Right lung (tissue), 5 donors: ENCODE measurements around the gene MYBBP1A. TPM values are rescaled to one million over a fixed set of nuclear protein-coding genes. Genes with fewer than 3 reads are reported as not detected.
A peak's percentile ranks its signal among the peaks of the same experiment; 100 is the strongest.
"Not testable (repeated sequence)": the region's sequence is repeated elsewhere in the genome, so short reads cannot be mapped to it uniquely, and the experiment has no call there.

Source experiments
- DNase-seq, 2 donors: peaks; one replicate each; pipeline ENCODE4 v3.0.0-alpha.2; 2013
- polyA plus RNA-seq, 5 donors: library from polyadenylated mRNA; unstranded; fragments of 120-200 nt; gene quantifications; one replicate each; pipeline versions ENCODE4 v1.2.1 to v1.2.3, GENCODE V29; 2013; ENCODE audit warnings: inconsistent platforms in 1 of 5, low replicate concordance in 1 of 5; ENCODE audit not compliant: insufficient read length in 5 of 5, insufficient read depth in 1 of 5

MYBBP1A gene
- polyA plus RNA-seq, 5 donors: 29.0 to 51.0 (median 35.3) TPM

DNA sequence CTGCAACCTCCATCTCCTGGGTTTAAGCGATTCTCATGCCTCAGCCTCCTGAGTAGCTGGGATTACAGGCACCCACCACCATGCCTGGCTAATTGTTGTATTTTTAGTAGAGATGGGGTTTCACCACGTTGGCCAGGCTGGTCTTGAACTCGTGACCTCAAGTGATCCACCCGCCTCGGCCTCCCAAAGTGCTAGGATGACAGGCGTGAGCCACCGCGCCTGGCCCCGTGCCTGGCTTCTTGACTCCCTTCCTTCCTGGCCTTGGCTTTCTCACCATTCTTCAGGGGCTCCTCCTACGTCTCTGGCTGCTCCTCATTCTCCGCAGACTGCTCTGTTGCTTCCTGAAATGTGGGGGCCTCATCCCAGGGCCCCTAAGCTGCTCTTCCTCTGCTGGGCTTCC, 34.9 kb upstream of the MYBBP1A start:
- DNase-seq: not testable (repeated sequence)

GRCh38 chr17:4588898-4589625, 33.9 kb upstream of the MYBBP1A start:
- DNase-seq: no peak

- DNase-seq: no peak
Measured at GRCh38 chr17:4588391-4588790, 33.2 kb upstream of the MYBBP1A start.

GRCh38 chr17:4587803-4588202, 32.6 kb upstream of the MYBBP1A start:
- no peak for DNase-seq

GRCh38 chr17:4587195-4587594, 32.0 kb upstream of the MYBBP1A start:
- no peak for DNase-seq

DNA sequence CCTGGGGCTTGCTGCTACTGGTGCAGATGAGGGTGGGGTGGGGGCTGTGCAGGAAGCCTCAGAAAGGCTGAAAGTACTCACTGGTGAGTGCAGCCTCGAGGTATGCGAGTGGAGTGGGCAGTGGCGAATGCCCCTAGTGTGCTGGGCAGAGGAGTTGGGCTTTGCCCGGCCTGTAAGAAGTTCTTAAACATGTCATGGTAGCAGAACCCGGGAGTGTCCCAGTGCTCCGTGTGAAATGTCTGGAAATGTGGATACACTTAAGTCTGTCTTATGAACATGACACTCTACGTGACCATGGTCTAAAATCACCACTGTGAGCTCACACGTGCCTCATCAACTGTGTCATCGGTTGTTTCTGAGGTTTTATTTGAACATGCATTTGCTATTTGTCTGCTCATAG, 30.9 kb upstream of the MYBBP1A start:
- no peak for DNase-seq

- DNase-seq: no peak
Measured at GRCh38 chr17:4585638-4585994, 30.4 kb upstream of the MYBBP1A start.

DNA sequence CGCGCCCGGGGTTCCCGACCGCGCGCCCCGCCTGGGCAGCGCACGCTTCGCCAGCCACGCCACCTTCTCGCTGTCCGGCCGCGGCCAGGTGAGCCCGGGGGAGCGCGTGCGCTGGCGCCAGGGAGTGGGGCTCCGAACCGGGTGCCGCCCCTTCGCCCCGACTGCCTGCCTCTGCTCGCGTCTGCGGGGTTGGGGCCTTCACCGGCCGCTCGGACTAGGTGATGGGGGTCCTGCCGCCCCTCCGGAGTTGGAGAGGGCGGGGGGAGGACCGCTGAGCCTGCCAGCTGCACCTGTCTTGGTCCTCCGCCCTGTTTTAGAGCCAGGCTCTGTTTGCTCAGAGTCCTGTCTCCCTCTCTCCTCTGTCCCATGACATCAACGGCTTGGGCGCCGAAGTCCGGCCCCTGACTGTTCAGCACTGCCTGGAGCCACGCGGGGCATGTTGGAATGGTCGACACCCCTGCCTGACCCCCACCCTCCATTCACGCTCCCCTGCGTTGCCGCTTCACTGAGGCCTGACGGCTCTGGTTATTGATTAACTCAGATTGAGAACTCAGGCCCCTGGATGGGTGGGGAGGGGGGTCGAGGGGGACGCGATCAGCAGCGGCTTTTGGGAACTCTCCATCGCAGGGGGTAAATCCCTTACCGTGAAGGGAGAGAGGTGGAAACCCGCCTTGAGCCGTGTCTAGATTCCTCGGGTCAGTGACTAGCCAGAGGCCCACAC, 29.9 kb upstream of the MYBBP1A start:
- no peak for DNase-seq

GRCh38 chr17:4584101-4584916, 29.1 kb upstream of the MYBBP1A start, which contains the start of gene SMTNL2:
SMTNL2 (plus strand) TSS chr17:4584529; CDS start chr17:4584606, 77 bp downstream.
- DNase-seq: peak; percentile 71 to 82

- DNase-seq: peak in 1 of 2 donors; percentile 60
Measured at GRCh38 chr17:4583782-4584100, 28.6 kb upstream of the MYBBP1A start.

DNA sequence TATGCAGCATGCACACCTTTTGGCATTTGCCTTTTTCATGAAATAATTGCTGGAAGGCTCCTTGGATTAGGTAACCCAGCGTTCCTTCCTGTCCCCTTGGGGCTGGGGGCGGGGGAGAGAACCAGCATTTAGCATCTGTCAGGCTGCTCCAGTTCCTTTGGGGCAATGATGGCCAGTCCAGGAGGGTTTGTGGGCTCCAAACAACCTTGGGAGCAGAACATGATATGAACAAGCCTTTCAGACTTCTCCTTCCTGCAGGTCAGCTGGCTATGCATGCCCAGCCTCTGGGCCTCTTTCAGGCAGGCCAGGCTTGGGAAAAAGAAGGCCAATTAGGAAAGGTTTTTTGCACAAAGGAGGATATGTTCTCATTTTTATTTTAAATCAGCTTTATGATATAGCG, 28.0 kb upstream of the MYBBP1A start:
- no peak for DNase-seq

GRCh38 chr17:4582691-4583090, 27.5 kb upstream of the MYBBP1A start:
- DNase-seq: no peak

DNA sequence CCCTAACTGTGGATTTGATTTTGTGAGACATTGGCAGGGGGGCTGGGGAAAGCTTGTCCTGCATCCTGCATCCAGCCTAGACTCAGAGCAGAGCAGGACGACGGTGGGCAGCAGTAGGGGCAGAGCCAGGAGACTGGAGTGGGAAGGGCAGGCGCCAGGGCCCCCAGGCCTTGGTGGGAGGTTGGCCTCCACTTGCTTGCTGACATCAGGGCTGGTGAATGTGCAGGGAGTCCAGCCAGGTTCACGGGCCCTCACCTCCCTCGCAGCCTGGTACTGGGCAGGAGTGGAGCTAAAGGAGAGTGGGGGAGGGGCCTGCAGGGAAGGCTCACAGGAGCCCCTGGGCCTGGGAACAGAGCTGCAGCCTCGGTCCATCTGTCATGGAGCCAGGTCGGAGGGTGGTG, 26.9 kb upstream of the MYBBP1A start:
- no peak for DNase-seq

DNA sequence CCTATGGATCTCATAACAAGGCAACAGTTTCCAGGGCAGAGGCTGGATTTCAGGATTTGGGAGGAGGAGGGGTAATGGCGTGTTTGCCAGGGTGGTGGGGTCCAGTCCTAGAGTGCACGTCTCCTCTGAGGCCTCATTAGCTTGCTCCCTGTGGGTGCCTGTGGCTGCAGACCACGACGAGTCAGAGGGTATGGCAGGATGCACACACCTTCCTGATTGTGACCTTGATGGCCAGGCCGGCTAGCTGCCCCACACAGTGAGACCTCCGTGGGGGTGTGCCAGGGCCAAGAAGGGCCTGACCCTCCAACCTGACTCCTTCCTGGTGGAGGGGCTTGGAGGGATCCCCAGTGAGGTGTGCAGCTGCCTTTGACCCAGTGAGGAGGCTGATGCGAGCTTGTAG, 25.1 kb upstream of the MYBBP1A start:
- no peak for DNase-seq

GRCh38 chr17:4579678-4580077, 24.5 kb upstream of the MYBBP1A start:
- no peak for DNase-seq

DNA sequence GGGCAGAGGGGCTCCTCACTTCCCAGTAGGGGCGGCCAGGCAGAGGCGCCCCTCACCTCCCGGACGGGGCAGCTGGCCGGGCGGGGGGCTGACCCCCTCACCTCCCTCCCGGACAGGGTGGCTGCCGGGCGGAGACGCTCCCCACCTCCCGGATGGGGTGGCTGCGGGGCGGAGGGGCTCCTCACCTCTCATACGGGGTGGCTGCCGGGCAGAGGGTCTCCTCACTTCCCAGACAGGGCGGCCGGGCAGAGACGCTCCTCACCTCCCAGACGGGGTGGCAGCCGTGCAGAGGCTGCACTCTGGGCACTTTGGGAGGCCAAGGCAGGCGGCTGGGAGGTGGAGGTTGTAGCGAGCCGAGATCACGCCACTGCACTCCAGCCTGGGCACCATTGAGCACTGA, 23.2 kb upstream of the MYBBP1A start:
- not testable (repeated sequence) for DNase-seq

GRCh38 chr17:4577386-4577993, 22.3 kb upstream of the MYBBP1A start:
- no peak for DNase-seq

- no peak for DNase-seq
Measured at GRCh38 chr17:4576729-4577322, 21.6 kb upstream of the MYBBP1A start.

GRCh38 chr17:4576161-4576558, 21.0 kb upstream of the MYBBP1A start:
- DNase-seq: no peak

GRCh38 chr17:4574448-4575045, 19.4 kb upstream of the MYBBP1A start:
- DNase-seq: no peak

GRCh38 chr17:4573669-4574068, 18.5 kb upstream of the MYBBP1A start:
- no peak for DNase-seq
